Smooth muscle cell of bladder (primary cell): ENCODE measurements around the gene CFHR4. TPM values are rescaled to one million over a fixed set of nuclear protein-coding genes. Genes with fewer than 3 reads are reported as not detected.

Experiments used
- total RNA-seq: library from RNA; depleted of rRNA; stranded (reverse); fragments of >200 nt; gene quantifications from 2 replicates; pipeline ENCODE4 v1.2.3, GENCODE V29; 2014

Gene CFHR4
- under 0.01 TPM in 1 of 2 replicates, not detected in the other for total RNA-seq

GRCh38 chr1:196887515-196888239, at the start of gene CFHR4:
CFHR4 (plus strand) TSS chr1:196888052; CDS start chr1:196888151, 99 bp downstream.

GRCh38 chr1:196943568-196943967, 55.7 kb downstream of the CFHR4 start, which contains the start of gene CFHR2:
CFHR2 (plus strand) TSS chr1:196943738; CDS start chr1:196943881, 143 bp downstream.

Other genes with a start within 250 kb of the CFHR4 start
- 233 and 238 TPM in 2 replicates for gene CFH, start 236.0 kb upstream of the CFHR4 start, total RNA-seq
- gene CFHR3, start 113.2 kb upstream of the CFHR4 start, total RNA-seq = not detected in 2 replicates
- 1.8 TPM in 1 of 2 replicates, not detected in the other for gene CFHR1, start 68.3 kb upstream of the CFHR4 start, total RNA-seq
- gene CFHR2, start 55.7 kb downstream of the CFHR4 start, total RNA-seq = not detected in 2 replicates
- gene CFHR5, start 89.5 kb downstream of the CFHR4 start, total RNA-seq = not detected in 2 replicates
- not detected in 2 replicates for gene F13B, start 179.2 kb downstream of the CFHR4 start, total RNA-seq